HG02973 (cell line): Measurements from ENCODE around the gene ZNF724.
"Not testable (repeated sequence)": the region's sequence is repeated elsewhere in the genome, so short reads cannot be mapped to it uniquely, and the experiment has no call there.

Experiments
- ATAC-seq: cut with Tn5 transposase; IDR thresholded peaks from one replicate; pipeline ENCODE4 v1.9.1; 2021; ENCODE audit warnings: moderate library complexity; ENCODE audit not compliant: unreplicated experiment

ZNF724 gene

DNA sequence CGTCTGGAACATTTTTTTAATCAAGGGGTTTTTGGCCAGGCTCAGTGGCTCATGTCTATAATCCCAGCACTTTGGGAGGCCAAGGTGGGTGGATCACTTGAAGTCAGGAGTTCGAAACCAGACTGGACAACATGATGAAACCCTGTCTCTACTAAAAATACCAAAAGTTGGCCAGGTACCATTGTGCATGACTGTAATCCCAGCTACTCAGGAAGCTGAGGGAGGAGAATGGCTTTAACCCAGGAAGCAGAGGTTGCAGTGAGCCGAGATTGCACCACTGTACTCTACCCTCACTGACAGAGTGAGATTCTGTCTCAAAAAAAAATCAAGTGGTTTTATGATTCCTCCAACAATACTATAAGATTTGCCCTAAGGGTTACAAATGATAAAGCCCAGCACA lies 3.1 kb upstream of the ZNF724 start:
- not testable (repeated sequence) for ATAC-seq

DNA sequence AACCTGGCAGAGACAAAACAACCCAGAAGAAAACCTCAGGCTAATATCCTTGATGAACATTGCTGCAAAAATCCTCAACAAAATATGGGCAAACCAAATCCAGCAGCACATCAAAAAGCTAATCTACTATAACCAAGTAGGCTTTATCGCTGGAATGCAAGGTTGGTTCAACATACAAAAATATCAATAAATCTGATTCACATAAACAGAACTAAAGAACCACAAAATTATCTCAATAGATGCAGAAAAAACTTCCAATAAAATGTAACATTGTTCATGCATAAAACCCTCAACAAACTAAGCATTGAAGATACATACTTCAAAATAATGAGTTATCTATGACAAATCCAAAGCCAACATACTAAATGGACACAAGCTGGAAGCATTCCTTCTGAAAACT lies 8.8 kb downstream of the ZNF724 start:
- ATAC-seq, result no peak

- no peak for ATAC-seq
Observed at GRCh38 chr19:23222998-23223652, 27.1 kb downstream of the ZNF724 start.

GRCh38 chr19:23203841-23204344 lies 46.3 kb downstream of the ZNF724 start:
- ATAC-seq, result no peak

DNA sequence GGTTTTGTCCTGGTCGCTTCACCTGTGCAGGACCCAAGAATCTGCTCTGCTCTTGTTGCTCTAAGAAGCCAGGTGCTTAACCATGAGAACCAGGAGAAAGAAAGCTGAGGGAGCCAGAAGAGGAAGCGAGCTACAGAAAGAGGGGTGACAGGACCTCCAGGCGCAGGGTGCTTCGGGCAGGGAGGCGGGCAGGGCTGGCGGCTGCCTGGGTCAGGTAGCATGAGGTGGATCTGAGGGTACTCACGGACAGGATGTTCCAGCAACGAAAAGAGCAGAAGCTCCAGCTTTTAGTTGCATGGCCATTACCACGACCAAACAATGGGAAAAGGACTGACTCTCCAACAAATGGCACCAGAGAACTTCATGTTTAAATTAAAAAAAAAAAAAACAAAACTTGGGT lies 59.9 kb downstream of the ZNF724 start:
- no peak for ATAC-seq

DNA sequence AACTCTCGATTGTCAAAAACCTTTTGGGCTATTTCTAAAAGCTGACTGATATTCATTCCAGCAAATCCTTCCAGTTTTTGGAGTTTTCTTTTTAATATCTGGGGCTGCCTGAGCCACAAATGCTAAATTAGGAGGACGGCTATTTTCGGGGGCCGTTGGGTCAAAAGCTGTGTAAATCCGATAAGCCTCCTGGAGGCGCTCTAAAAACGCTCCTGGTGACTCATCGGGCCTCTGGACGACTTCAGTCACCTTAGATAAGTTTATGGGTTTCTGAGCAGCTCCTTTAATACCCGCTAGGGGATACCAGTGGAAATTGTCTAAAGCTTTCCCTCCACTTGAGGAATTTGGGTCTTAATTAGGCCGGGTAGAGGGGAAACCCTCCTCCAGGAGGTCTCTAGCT lies 66.9 kb downstream of the ZNF724 start:
- ATAC-seq, result no peak
